ENCODE measurements around the gene BCL2.

Gene BCL2

DNA sequence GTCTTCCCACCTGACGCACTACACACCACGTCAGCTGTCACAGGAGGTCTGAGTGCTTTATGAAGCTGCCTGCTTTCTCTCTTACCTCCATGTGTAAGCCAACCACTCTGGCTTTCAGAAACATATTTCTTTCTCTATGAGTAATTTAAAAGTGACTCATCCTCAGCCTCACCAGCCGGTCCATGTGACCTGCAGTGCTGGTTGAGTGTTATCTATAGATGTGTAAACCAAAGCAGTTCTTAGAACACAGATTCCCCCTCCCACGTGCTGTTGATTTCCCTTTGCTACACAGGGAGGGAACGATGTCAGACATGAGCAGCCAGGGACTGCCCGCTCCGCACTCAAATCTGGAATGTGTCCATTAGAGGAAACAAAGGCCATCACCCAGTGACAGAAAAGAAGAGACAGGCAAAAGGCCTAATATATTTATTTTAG, 157.8 kb downstream of the BCL2 start:
- peak; percentile 51 to 70 (median 64) for DNase-seq (ENCODE audit: low read depth in 4 of 4, low spot score in 1 of 4)

DNA sequence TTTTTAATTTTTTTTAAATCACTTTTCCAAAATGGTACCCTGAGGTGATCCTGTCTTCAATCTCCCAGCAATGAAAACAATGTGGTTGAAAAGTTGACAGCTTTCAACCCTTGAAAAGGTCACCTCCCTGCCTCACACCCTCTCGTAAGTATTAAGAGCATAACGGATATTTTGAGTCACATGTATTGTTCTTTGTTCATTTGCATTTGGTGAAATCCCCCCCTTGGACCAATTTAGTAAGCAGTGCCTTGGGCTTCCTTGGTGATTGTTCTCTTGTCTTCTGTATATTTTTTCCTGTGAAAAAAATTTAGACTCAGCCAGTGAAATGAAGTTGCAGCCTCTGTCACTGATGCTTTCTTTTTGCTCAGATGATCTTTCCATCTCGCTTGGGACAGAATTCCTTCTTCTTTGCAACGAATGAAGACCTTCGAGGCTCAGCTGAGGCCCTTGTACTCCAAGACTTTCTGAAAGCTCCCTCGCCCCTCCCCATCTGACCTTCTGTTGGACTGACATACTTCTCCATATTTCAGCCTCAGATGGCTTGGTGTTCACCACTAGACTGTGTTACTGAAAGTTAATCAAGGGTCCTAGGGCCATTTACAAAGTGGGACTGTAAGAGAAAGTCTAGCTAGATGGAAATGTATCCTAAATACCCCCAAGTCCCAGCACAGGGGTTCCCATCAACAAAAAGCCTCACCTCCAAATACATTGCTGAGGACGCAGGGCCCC, 158.4 kb downstream of the BCL2 start:
- no peak for DNase-seq (ENCODE audit: low read depth in 4 of 4, low spot score in 1 of 4)

DNA sequence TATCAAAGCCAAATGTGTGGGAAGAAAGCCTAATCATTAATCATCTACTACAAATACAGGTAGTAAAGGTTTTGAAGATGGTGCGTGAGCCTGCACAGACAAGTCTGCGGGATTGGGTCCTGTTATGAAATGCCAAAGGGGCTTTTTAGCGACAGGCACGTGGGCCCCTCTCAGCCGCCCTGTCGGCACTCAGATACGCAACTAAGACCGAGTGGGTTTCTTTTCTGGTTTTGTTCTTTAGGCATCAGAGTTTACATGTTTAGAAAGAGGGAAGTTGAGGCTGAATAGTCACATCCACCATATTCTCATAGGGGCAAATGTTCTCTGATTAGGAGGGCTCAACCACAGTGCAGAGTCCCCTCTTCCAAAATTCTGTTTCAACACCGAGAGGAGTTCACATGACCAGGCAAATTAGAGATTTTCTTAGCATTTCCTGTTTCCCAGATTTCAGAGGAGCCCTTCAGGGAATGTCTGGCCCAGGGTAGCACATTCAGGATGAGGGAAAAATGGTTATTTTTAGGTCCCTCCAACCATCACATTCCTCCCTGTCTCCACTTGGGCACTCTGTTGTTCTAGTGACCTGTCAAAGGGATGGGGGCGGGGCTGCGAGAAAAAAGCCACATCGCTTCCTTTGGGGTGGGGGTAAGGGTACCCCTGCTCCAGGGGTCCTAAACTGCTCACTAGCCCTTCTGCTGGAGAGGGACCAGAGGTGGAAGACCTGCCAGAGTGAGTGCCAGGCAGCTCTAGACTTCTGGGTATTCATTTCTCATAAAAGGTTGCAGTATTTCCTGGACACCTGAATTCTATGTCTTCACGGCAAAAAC, 159.2 kb downstream of the BCL2 start:
- no peak for DNase-seq (ENCODE audit: low read depth in 4 of 4, low spot score in 1 of 4)

- DNase-seq (ENCODE audit: low read depth in 4 of 4, low spot score in 1 of 4): no peak
Measured at GRCh38 chr18:63159590-63159989, 160.0 kb downstream of the BCL2 start.

- DNase-seq (ENCODE audit: low read depth in 4 of 4, low spot score in 1 of 4): no peak
Measured at GRCh38 chr18:63158676-63159291, 160.8 kb downstream of the BCL2 start.

- no peak for DNase-seq (ENCODE audit: low read depth in 4 of 4, low spot score in 1 of 4)
Measured at GRCh38 chr18:63158012-63158631, 161.4 kb downstream of the BCL2 start.

DNA sequence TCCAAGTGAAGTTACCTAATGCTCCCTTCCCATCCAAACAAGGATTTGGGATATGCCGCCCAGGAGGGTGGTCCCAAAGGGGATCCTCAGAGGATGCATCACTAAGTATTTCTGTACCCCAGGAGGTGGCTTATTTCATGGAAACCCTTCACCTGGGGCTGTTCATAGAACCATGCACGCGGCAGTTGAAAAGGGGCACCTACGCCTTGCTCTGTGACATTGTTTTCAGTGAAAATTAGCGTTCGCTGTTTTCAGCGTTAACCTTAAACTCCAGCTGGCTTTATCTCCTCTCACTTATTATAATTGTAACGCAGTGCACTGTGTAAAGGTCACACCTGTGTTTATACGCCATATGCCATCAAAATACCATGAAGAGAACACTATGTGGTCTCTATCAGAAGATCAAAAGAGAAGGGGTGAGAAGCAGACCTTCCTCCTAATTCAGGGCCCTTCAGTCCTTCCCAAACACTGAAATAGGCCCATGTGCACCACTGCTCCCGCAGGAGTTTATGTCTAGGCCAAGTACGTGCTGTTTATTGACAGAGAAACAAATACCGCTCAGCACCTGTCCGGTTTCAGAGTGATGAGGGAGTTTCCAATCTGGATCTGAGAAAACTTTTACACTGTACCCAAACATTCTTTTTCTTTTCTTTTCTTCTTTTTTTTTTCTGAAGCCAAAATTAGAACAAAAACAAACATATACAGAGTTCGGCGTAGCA, 162.1 kb downstream of the BCL2 start:
- no peak for DNase-seq (ENCODE audit: low read depth in 4 of 4, low spot score in 1 of 4)

DNA sequence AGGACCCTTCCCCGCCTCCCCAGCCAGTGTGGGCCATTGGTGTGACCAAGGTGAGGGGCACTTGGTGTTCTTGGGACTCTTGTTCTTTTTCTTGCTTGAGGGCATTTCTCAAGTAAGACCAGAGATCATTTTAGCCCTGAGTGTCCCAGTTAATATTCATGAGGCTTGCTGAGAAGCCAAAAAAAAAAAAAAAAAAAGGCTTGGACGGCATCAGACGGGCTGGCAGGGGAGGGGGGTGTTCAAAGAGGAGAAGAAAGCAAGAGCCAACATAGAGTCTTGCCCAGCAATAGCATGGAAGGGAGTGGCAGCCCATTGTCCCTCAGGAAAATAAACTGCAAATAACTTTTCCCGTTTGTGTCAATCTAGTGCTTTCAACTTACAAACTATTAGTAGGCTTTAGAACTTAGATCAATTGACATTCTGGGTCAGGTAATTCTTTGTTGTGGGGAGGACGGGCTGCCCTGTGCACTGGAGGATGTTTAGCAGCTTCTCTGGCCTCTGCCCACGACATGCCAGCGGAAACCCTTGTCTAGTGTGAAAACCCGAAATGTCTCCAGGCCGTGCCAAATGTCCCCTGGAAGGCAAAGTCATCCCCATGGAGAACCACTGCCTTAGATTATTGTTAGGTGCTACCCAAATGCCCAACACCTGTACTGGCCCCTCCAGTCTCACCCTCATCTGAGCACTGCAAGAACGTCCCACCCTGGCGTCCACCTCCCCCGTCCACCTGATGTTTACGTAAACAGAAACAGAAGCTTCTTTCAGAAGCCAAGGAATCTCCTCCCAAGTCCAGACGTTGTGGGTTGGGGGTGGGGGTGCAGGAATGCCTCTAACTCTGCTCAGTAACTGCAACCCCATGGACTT, 163.4 kb downstream of the BCL2 start:
- DNase-seq (ENCODE audit: low read depth in 4 of 4, low spot score in 1 of 4): no peak

DNA sequence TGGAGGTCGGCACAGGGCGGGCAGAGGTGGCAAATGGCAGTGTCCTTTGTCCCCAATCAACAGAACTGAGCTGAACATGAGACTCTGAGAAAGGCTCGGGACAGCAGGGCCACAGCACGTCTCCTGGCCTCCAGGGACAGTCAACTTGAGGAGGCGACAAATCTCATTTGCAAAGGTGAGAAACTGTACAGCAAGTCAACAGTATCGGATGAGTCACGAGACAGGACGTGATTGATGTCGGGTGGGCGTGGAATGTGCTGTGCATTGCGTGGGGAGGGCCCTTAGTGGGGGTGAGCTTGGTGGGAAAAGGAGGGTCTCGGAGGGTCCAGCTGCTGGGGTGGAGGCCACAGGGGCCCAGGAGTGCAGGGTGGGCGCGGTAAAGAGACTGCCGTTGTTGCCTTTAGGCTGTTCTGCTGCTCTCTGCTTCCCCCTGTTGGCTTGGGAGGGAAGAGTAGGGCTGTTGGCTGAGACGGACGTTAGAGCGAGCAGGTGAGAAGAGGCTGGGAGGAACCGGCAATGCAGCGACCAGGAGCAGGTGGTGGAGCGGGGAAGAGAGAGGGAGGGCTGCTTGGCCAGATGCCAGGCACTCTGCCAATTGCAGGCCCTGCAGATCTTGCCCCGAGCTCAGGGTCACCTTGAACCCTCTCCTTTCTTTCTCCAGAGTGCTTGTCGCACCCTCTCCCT, 164.3 kb downstream of the BCL2 start:
- peak; percentile 54 to 77 (median 64) for DNase-seq (ENCODE audit: low read depth in 4 of 4, low spot score in 1 of 4)

DNA sequence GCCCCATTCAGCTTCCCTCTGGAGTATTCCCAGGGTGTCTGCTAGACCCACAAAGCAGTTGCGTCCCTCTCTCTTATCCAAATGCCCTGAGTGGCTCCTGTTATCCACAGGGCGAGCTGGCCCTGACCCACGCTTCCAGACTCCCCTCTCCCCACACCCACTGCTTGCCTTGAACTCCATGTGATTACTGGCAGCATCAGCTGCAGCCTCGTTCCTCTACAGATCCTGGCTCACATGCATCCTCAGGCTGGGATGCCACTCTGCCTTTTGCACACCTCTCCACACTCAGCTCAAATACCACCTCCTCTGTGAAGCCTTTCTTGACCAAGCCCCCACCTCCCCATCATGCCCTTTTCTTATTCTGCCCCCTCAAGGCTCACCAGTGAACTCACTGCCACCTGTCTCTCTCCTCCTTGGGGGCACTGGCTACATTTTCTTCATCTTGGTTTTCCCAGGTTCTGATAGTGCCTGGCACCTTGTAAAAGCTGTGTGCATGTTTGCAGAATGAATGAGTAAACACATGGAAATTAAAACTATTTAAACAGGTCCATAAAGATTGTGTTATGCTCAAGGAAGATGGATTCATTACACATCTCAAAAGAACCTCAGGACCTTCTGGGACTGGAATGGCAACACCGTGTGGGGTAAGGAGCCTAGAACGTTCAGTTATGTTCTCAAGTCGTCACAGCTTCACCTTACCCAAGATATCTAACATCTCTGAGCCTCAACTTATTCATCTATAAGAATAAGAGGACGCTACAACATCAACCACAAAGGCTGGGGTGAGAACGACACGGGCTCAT, 165.0 kb downstream of the BCL2 start:
- no peak for DNase-seq (ENCODE audit: low read depth in 4 of 4, low spot score in 1 of 4)

DNA sequence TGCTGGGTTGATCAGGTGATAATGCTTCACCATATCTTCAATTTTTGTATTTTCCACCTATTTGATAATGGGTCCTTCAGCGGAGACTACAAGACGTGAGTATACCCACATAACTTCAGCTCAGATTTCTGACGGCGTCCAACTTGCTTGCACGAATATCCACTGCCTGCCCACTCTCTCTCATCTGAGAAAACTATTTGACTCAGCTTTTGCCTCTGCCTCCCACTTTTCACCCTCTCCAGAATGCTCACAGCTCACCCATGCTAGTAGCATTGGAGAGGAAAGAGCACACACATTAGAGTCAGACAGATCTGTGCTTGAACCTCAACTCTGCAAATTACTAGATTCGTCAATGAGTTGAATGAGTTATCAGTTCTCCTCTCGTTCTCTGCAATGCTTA, 166.8 kb downstream of the BCL2 start:
- no peak for DNase-seq (ENCODE audit: low read depth in 4 of 4, low spot score in 1 of 4)

DNA sequence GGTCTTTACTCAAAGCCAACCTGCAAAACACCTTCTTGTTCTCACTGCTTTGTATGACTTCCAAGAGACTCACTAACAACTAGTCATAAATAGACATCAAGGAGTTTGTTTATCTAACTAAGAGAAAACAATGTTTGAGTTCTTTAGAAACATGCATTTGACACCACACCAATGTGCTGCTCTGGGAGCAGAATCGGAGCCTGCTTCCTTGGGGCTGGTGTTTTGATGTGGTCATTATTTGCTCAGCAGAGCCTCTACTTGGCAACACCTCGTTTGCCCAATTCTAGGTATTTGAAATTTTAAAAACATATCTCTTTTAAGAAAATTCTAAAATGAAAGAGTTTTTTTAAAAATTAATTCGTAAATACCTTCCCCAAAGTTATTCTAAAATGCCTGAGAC, 167.5 kb downstream of the BCL2 start:
- DNase-seq (ENCODE audit: low read depth in 4 of 4, low spot score in 1 of 4): no peak

- DNase-seq (ENCODE audit: low read depth in 4 of 4, low spot score in 1 of 4): no peak
Measured at GRCh38 chr18:63151539-63151938, 168.0 kb downstream of the BCL2 start.

DNA sequence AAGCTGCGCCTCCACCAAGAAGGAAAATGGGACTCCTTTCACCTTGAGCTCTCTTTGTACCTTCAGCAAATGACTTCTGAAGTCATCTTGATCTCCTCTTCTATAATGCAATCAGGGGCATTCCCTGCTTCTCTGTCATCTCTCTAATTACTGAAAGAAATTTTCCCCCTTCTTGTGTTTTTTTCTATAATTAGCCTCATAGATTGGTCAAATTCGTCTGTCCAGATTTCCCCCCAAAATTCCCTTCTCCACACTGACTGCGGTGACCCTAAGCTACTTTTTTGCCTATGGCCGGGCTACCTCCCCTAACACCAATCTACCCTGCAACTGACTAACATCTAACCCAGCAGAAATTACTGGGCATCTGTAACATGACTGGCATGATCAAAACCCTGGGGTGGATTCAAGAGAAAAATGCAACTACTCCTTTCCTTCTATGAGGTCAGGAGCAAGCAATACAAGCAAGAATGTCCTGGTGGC, 168.6 kb downstream of the BCL2 start:
- no peak for DNase-seq (ENCODE audit: low read depth in 4 of 4, low spot score in 1 of 4)

DNA sequence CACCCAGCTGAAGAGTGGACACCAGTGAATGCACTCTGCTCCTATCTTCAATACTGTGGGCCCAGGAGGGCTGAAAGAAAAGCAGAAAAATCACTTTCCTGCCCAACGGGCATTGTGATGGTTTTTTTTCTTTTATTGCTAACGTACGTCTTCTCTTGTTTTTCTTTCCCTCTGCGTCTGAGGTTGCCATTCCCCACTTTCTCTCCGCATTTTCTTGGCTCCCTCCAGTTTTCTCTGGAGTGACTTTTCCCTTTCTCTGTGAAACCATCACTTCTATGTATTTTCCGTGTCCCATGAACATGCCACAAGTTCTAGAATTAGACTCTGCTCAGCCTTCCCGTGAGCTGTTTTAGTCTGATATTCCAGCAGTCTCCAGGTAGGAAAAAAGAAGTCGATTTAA, 169.2 kb downstream of the BCL2 start:
- DNase-seq (ENCODE audit: low read depth in 4 of 4, low spot score in 1 of 4): no peak

DNA sequence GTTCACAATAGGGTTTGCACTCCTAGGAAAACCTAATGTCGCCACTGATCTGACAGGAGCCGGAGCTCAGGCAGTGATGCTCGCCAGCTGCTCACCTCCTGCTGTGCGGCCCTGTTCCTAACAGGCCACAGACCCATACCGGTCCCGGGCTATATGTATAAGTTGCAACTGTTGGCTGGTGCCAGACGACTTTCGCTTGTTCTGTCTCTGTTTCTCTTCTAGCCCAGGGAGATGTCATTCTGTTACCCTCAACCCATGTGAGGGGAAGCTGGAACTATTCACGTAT, 170.3 kb downstream of the BCL2 start:
- DNase-seq (ENCODE audit: low read depth in 4 of 4, low spot score in 1 of 4): no peak

- DNase-seq (ENCODE audit: low read depth in 4 of 4, low spot score in 1 of 4): no peak
Measured at GRCh38 chr18:63148449-63149301, 170.9 kb downstream of the BCL2 start.

GRCh38 chr18:63147973-63148372, 171.6 kb downstream of the BCL2 start:
- DNase-seq (ENCODE audit: low read depth in 4 of 4, low spot score in 1 of 4): no peak

All from stimulated activated CD4-positive, alpha-beta T cell treated with anti-CD3 and anti-CD28 coated beads, Interleukin-1b, Interleukin-23, amount 100 ng/mL, for 24 hours (primary cell).